RWPE2 (cell line): ENCODE data around the gene FECH.

Experiments used
- ATAC-seq: fragments of 200-7000 bp; cut with Tn5 transposase; 3 replicates; pipeline ENCODE4 v1.9.1; 2021; ENCODE audit warnings: low read depth
- DNase-seq: peaks from one replicate; pipeline ENCODE4 v3.0.0-alpha.2; 2020; ENCODE audit warnings: low spot score
- H3K27ac ChIP-seq: fragments of 450-650 bp; 2 replicates; pipeline ENCODE4 v1.5.1; 2017; ENCODE audit warnings: mild to moderate bottlenecking; ENCODE audit not compliant: poor library complexity, severe bottlenecking
- H3K27me3 ChIP-seq: fragments of 250-450 bp; sonication (Bioruptor Pico); 2 replicates; pipeline ENCODE4 v1.5.1; 2021; ENCODE audit warnings: mild to moderate bottlenecking, moderate library complexity; ENCODE audit not compliant: insufficient read depth, poor library complexity, severe bottlenecking
- H3K36me3 ChIP-seq: fragments of 250-450 bp; sonication (Bioruptor Pico); 2 replicates; pipeline ENCODE4 v1.5.1; 2020; ENCODE audit warnings: low read depth, mild to moderate bottlenecking, moderate library complexity
- H3K4me1 ChIP-seq: fragments of 250-450 bp; sonication (Bioruptor Pico); 2 replicates; pipeline ENCODE4 v1.5.1; 2021; ENCODE audit warnings: mild to moderate bottlenecking, moderate library complexity; ENCODE audit not compliant: insufficient read depth, poor library complexity, severe bottlenecking
- H3K4me3 ChIP-seq: fragments of 250-450 bp; sonication (Bioruptor Pico); 2 replicates; pipeline ENCODE4 v1.5.1; 2021; ENCODE audit warnings: mild to moderate bottlenecking, moderate library complexity; ENCODE audit not compliant: severe bottlenecking
- H3K9me3 ChIP-seq: fragments of 250-450 bp; sonication (Bioruptor Pico); 2 replicates; pipeline ENCODE4 v1.5.1; 2021; ENCODE audit warnings: mild to moderate bottlenecking, moderate library complexity; ENCODE audit not compliant: severe bottlenecking
- TF ChIP-seq, protein P1 (sequence below): fragments of 450-650 bp; IDR thresholded peaks from one replicate; pipeline ENCODE4 v1.5.1; 2017; ENCODE audit warnings: mild to moderate bottlenecking, moderate library complexity; ENCODE audit not compliant: poor library complexity, severe bottlenecking

The FECH gene

GRCh38 chr18:57559314-57559713 lies 27.2 kb downstream of the FECH start:
- Histone ChIP-seq H3K27me3 (no peaks in the 10 kb centered on the region), H3K4me1 (no peaks in the 10 kb centered on the region), H3K27ac (no peak overlapping the region), H3K4me3 (no peak overlapping the region), H3K9me3 (no peaks in the 10 kb centered on the region), H3K36me3 (no peaks in the 10 kb centered on the region; the same call in 1 of the 2 replicates)
- DNase-seq, result no peak
- TF ChIP-seq, protein P1, sequence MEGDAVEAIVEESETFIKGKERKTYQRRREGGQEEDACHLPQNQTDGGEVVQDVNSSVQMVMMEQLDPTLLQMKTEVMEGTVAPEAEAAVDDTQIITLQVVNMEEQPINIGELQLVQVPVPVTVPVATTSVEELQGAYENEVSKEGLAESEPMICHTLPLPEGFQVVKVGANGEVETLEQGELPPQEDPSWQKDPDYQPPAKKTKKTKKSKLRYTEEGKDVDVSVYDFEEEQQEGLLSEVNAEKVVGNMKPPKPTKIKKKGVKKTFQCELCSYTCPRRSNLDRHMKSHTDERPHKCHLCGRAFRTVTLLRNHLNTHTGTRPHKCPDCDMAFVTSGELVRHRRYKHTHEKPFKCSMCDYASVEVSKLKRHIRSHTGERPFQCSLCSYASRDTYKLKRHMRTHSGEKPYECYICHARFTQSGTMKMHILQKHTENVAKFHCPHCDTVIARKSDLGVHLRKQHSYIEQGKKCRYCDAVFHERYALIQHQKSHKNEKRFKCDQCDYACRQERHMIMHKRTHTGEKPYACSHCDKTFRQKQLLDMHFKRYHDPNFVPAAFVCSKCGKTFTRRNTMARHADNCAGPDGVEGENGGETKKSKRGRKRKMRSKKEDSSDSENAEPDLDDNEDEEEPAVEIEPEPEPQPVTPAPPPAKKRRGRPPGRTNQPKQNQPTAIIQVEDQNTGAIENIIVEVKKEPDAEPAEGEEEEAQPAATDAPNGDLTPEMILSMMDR, result no peak
- no peak for ATAC-seq

GRCh38 chr18:57555134-57555533 lies 31.4 kb downstream of the FECH start:
- no peaks in the 10 kb centered on the region; the same call in 1 of the 2 replicates for H3K36me3 ChIP-seq
- H3K27me3 ChIP-seq, result no peaks in the 10 kb centered on the region
- DNase-seq (no peak), ATAC-seq (no peak)
- no peak overlapping the region for H3K27ac ChIP-seq
- H3K4me3 ChIP-seq, result no peak overlapping the region
- no peaks in the 10 kb centered on the region for H3K4me1 ChIP-seq
- H3K9me3 ChIP-seq, result no peaks in the 10 kb centered on the region
- TF ChIP-seq, protein P1, result no peak

DNA sequence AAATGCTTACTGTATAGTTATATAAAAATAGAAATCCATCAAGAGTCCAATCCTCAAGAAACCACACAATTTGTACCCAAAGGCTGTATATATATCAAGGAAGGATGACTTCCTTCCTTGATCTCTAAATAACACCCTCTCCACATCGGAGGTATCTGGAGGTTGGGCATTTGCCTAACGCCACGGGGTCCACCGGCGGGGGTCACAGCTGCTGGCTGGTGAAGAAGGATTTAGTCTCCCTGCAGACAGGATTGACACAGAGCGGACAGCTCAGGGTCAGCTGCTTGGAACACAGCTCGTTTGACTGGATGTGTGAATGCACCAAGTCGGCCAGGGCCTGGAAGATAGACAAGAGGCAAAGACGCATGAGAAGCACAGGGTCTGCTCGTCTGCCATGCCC lies 36.0 kb downstream of the FECH start:
- H3K27ac ChIP-seq, result no peak overlapping the region
- no peaks in the 10 kb centered on the region for H3K4me1 ChIP-seq
- H3K9me3 ChIP-seq, result no peaks in the 10 kb centered on the region
- ATAC-seq (no peak), DNase-seq (no peak)
- H3K27me3 ChIP-seq, result no peaks in the 10 kb centered on the region
- no peak overlapping the region for H3K4me3 ChIP-seq
- no peaks in the 10 kb centered on the region; the same call in 1 of the 2 replicates for H3K36me3 ChIP-seq
- TF ChIP-seq, protein P1, result no peak

- ATAC-seq (no peak), DNase-seq (no peak)
- Histone ChIP-seq H3K4me1 (no peaks in the 10 kb centered on the region), H3K36me3 (no peaks in the 10 kb centered on the region), H3K9me3 (no peaks in the 10 kb centered on the region), H3K27me3 (no peaks in the 10 kb centered on the region), H3K4me3 (no peak overlapping the region), H3K27ac (no peak overlapping the region)
- TF ChIP-seq, protein P1, result no peak
Measured at GRCh38 chr18:57547260-57547659, 39.2 kb downstream of the FECH start.

DNA sequence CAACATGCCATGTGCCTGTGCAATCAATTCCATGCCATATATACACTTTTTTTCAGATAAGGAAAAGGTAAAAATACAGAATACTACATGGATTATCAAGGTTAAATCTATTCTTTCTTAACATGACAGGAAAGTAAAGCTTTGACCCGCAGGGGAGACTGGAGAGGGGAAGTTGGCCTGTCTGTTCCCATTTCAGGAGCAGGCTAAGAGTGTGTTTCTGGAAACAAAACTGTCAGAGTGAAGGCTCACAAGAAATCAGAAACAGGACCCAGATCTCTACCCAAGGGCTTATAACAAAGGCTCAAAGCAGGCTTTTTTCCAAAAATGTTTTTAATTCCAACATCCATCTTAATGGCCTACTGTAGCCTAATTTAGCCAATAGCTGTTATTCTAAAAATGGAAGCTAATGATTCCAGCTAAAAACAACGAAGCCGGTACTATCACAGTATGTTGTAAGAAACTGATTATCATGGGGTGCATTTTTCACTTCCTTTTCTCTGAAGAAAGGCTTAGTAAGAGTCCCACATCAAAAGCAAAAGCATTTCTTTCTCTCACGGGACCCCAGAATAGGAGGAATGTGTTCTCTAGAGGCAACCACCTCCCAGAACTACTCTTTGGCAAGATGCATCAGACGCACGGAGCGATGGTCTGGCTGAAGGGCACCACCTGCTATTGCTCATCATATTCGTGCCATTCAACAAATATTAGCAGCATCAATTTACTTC lies 41.4 kb downstream of the FECH start:
- no peaks in the 10 kb centered on the region for H3K36me3 ChIP-seq
- DNase-seq, result no peak
- H3K4me1 ChIP-seq, result no peaks in the 10 kb centered on the region
- no peaks in the 10 kb centered on the region for H3K9me3 ChIP-seq
- H3K4me3 ChIP-seq, result no peak overlapping the region
- no peak overlapping the region for H3K27ac ChIP-seq
- TF ChIP-seq, protein P1, result no peak
- no peaks in the 10 kb centered on the region for H3K27me3 ChIP-seq
- no peak for ATAC-seq
